GM23338 (cell line): ENCODE data around the gene SNX10. TPM values are rescaled to one million over a fixed set of nuclear protein-coding genes. Genes with fewer than 3 reads are reported as not detected.
A peak's percentile ranks its signal among the peaks of the same experiment; 100 is the strongest.
"Not testable (repeated sequence)": the region's sequence is repeated elsewhere in the genome, so short reads cannot be mapped to it uniquely, and the experiment has no call there.

Experiments
- ATAC-seq: fragments of 200-7000 bp; cut with Tn5 transposase; 3 replicates; pipeline ENCODE4 v1.9.1; 2020
- DNase-seq: peaks from one replicate; pipeline ENCODE4 v3.0.0-alpha.2; 2015; ENCODE audit warnings: low spot score
- H2AFZ ChIP-seq: fragments of 200-600 bp; sonication (generic); 2 replicates; pipeline ENCODE4 v1.8.0; 2016; ENCODE audit warnings: antibody characterized with exemption, mild to moderate bottlenecking, moderate library complexity
- H3F3A ChIP-seq: fragments of 200-600 bp; sonication (generic); replicated peaks from 2 replicates; pipeline ENCODE4 v1.8.0; 2017; ENCODE audit warnings: antibody characterized with exemption, mixed run types, low read depth
- H3K27ac ChIP-seq: fragments of 200-600 bp; sonication (generic); 2 replicates; pipeline ENCODE4 v1.6.1; 2016; ENCODE audit warnings: low read depth
- H3K27me3 ChIP-seq: fragments of 200-600 bp; sonication (generic); 2 replicates; pipeline ENCODE4 v1.8.0; 2016; ENCODE audit warnings: mild to moderate bottlenecking, mixed run types, moderate library complexity; ENCODE audit not compliant: insufficient read depth
- H3K36me3 ChIP-seq: fragments of 200-600 bp; sonication (generic); 2 replicates; pipeline ENCODE4 v1.8.0; 2016; ENCODE audit warnings: mild to moderate bottlenecking; ENCODE audit not compliant: insufficient read depth
- H3K4me1 ChIP-seq: fragments of 200-600 bp; sonication (generic); 2 replicates; pipeline ENCODE4 v1.8.0; 2016; ENCODE audit warnings: mild to moderate bottlenecking, moderate library complexity; ENCODE audit not compliant: insufficient read depth
- H3K4me2 ChIP-seq: fragments of 200-600 bp; sonication (generic); 2 replicates; pipeline ENCODE4 v1.7.1; 2017; ENCODE audit warnings: mixed run types
- H3K4me3 ChIP-seq: fragments of 200-600 bp; sonication (generic); 2 replicates; pipeline ENCODE4 v1.6.1; 2016; ENCODE audit warnings: mixed run types
- H3K79me2 ChIP-seq: fragments of 200-600 bp; sonication (generic); replicated peaks from 2 replicates; pipeline ENCODE4 v1.8.0; 2017; ENCODE audit warnings: mild to moderate bottlenecking; ENCODE audit not compliant: insufficient read depth
- H3K9me2 ChIP-seq: fragments of 200-600 bp; sonication (generic); 2 replicates; pipeline ENCODE4 v1.8.0; 2017; ENCODE audit not compliant: insufficient read depth
- H4K20me1 ChIP-seq: fragments of 200-600 bp; sonication (generic); replicated peaks from 2 replicates; pipeline ENCODE4 v1.8.0; 2017; ENCODE audit warnings: mild to moderate bottlenecking; ENCODE audit not compliant: insufficient read depth
- H3K27ac Mint-ChIP-seq: 2 replicates; pipeline ENCODE4 v1.8.0; 2020; ENCODE audit warnings: inconsistent platforms, mild to moderate bottlenecking, moderate library complexity, mixed read lengths
- H3K27me3 Mint-ChIP-seq: 3 replicates; pipeline ENCODE4 v1.8.0; 2022; ENCODE audit warnings: low read depth, mild to moderate bottlenecking, moderate library complexity, mixed read lengths, inconsistent platforms; ENCODE audit not compliant: insufficient read depth, poor library complexity
- H3K36me3 Mint-ChIP-seq: 3 replicates; pipeline ENCODE4 v1.8.0; 2021; ENCODE audit warnings: low read depth, mild to moderate bottlenecking, inconsistent platforms, moderate library complexity, mixed read lengths
- H3K4me1 Mint-ChIP-seq: 3 replicates; pipeline ENCODE4 v1.8.0; 2020; ENCODE audit warnings: mild to moderate bottlenecking, inconsistent platforms, mixed read lengths
- H3K4me3 Mint-ChIP-seq: 3 replicates; pipeline ENCODE4 v1.8.0; 2021; ENCODE audit warnings: moderate library complexity, mild to moderate bottlenecking, inconsistent platforms, mixed read lengths
- H3K9me3 Mint-ChIP-seq: 3 replicates; pipeline ENCODE4 v1.8.0; 2020; ENCODE audit warnings: moderate library complexity, mild to moderate bottlenecking, inconsistent platforms, mixed read lengths
- EZH2 ChIP-seq: fragments of 200-600 bp; sonication (generic); IDR thresholded peaks from one replicate; pipeline ENCODE4 v1.8.0; 2017; ENCODE audit warnings: antibody characterized with exemption, mild to moderate bottlenecking, low read depth; ENCODE audit not compliant: unreplicated experiment
- REST ChIP-seq: IDR thresholded peaks from one replicate; pipeline ENCODE4 v1.6.1; 2018; ENCODE audit warnings: antibody characterized with exemption; ENCODE audit not compliant: unreplicated experiment
- ZNF114 ChIP-seq: fragments of 250-450 bp; sonication (Bioruptor Pico); IDR thresholded peaks from 2 replicates; pipeline ENCODE4 v1.5.0; 2020; ENCODE audit warnings: mild to moderate bottlenecking, moderate library complexity
- polyA plus RNA-seq: library from polyadenylated mRNA; unstranded; fragments of >200 nt; fragmentation: Nextera tagmentation; extraction: Ambion mirVana; gene quantifications from 2 replicates; pipeline ENCODE4 v1.2.1, GENCODE V29; 2016
- total RNA-seq: library from RNA; depleted of rRNA; stranded (reverse); fragments of >200 nt; shearing (Covaris generic); gene quantifications from 2 replicates; pipeline ENCODE4 v1.2.3, GENCODE V29; 2014
- TF ChIP-seq, protein P1 (sequence below), 2 experiments: fragments of 200-600 bp in 1 of 2; sonication (generic) in 1 of 2; conservative IDR thresholded peaks; 2 replicates each; pipeline versions ENCODE4 v1.5.1 to v1.6.1; 2016 to 2017; ENCODE audit warnings: antibody characterized with exemption in 2 of 2, low read depth in 2 of 2, mild to moderate bottlenecking in 2 of 2, moderate library complexity in 1 of 2
- TF ChIP-seq, protein P2 (sequence below): IDR thresholded peaks from 2 replicates; pipeline ENCODE4 v1.6.1; 2016; ENCODE audit warnings: antibody characterized with exemption

The SNX10 gene
- total and polyA plus RNA-seq, 2 experiments from 2014 or later: 15.8 to 17.8 TPM

DNA sequence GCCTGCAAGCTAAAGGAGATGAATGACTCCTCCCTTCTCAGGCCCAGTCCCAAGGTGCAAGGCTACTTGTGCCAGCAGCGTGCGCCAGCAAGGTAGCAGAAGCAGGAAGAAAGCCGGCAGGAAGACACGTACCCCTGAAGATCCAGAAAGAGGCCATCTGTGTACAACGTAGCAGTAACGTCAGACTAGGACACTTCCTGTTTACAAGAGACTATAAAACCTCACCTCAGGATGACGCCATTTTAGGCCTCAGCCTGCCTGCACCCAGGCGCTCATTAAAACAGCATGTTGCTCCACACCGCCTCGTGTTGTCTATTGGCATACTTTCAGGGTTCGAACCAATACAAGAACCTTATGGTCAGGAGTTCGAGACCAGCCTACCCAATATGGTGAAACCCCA lies 41.4 kb upstream of the SNX10 start:
- ATAC-seq: no peak
- Histone ChIP-seq H3F3A (no peaks in the 10 kb centered on the region), H4K20me1 (no peaks in the 10 kb centered on the region), H3K36me3 (no peaks in the 10 kb centered on the region), H3K27me3 (no peaks in the 10 kb centered on the region), H2AFZ (peak overlapping the region; percentile 43; the same call in 1 of the 2 replicates), H3K27ac (no peak overlapping the region), H3K4me2 (no peak overlapping the region), H3K4me3 (no peak overlapping the region), H3K9me2 (no peaks in the 10 kb centered on the region), H3K4me1 (no peaks in the 10 kb centered on the region), H3K79me2 (no peaks in the 10 kb centered on the region)
- Mint-ChIP-seq H3K4me3 (no peak overlapping the region), H3K4me1 (no peaks in the 10 kb centered on the region), H3K36me3 (no peaks in the 10 kb centered on the region), H3K27me3 (no peaks in the 10 kb centered on the region), H3K27ac (no peak overlapping the region), H3K9me3 (no peaks in the 10 kb centered on the region)
- TF ChIP-seq, protein P1, sequence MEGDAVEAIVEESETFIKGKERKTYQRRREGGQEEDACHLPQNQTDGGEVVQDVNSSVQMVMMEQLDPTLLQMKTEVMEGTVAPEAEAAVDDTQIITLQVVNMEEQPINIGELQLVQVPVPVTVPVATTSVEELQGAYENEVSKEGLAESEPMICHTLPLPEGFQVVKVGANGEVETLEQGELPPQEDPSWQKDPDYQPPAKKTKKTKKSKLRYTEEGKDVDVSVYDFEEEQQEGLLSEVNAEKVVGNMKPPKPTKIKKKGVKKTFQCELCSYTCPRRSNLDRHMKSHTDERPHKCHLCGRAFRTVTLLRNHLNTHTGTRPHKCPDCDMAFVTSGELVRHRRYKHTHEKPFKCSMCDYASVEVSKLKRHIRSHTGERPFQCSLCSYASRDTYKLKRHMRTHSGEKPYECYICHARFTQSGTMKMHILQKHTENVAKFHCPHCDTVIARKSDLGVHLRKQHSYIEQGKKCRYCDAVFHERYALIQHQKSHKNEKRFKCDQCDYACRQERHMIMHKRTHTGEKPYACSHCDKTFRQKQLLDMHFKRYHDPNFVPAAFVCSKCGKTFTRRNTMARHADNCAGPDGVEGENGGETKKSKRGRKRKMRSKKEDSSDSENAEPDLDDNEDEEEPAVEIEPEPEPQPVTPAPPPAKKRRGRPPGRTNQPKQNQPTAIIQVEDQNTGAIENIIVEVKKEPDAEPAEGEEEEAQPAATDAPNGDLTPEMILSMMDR (conservative IDR thresholded peaks at IDR 0.05; ENCODE audit: low read depth in 2 of 2): no peak
- TF ChIP-seq, protein P2, sequence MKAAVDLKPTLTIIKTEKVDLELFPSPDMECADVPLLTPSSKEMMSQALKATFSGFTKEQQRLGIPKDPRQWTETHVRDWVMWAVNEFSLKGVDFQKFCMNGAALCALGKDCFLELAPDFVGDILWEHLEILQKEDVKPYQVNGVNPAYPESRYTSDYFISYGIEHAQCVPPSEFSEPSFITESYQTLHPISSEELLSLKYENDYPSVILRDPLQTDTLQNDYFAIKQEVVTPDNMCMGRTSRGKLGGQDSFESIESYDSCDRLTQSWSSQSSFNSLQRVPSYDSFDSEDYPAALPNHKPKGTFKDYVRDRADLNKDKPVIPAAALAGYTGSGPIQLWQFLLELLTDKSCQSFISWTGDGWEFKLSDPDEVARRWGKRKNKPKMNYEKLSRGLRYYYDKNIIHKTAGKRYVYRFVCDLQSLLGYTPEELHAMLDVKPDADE: no peak
- TF ChIP-seq REST (no peak), ZNF114 (no peak), EZH2 (no peak)
- DNase-seq: no peak

GRCh38 chr7:26261866-26262265 lies 29.8 kb upstream of the SNX10 start:
- H3F3A ChIP-seq, H3K27ac ChIP-seq, ATAC-seq, H3K4me2 ChIP-seq, H3K4me1 Mint-ChIP-seq, H3K36me3 ChIP-seq, DNase-seq, H3K4me3 Mint-ChIP-seq, H3K27ac Mint-ChIP-seq, H3K9me2 ChIP-seq, H3K27me3 ChIP-seq, H4K20me1 ChIP-seq, H3K79me2 ChIP-seq, H3K27me3 Mint-ChIP-seq, H3K4me3 ChIP-seq, H3K4me1 ChIP-seq, H2AFZ ChIP-seq: not testable (repeated sequence)
- peaks cover 30% of the 10 kb centered on the region for H3K36me3 Mint-ChIP-seq
- H3K9me3 Mint-ChIP-seq: peaks cover 53% of the 10 kb centered on the region
